DOHH2 (cell line): ENCODE results near the gene ARMCX1.

Experiments
- CTCF ChIP-seq: fragments of 200-600 bp; sonication (generic); IDR thresholded peaks from one replicate; pipeline ENCODE4 v1.5.1; 2014; ENCODE audit warnings: antibody characterized with exemption, mild to moderate bottlenecking, low read depth, low read length; ENCODE audit not compliant: poor library complexity, severe bottlenecking
- EZH2phosphoT487 ChIP-seq: fragments of 200-600 bp; sonication (generic); IDR thresholded peaks from 2 replicates; pipeline ENCODE4 v1.6.1; 2017; ENCODE audit warnings: borderline replicate concordance, mild to moderate bottlenecking, antibody characterized with exemption, low read length, moderate library complexity, mixed read lengths

GRCh38 chrX:101552714-101553113 lies 2.4 kb downstream of the ARMCX1 start:
- TF ChIP-seq CTCF (no peak), EZH2phosphoT487 (no peak)
